Measurements from ENCODE around the gene PRSS53. TPM values are rescaled to one million over a fixed set of nuclear protein-coding genes. Genes with fewer than 3 reads are reported as not detected.

The PRSS53 gene
- polyA plus RNA-seq, 1 of the 3 experiments (the other 2 are of a cell fraction), result 3.1 TPM

- POLR2A ChIA-PET, result interaction anchor here (0.9 to 1.9 kb wide), 3 partner anchors 9 to 14 kb away, joined by 3 to 4 read pairs (median 4); partner anchors contain the start of gene KAT8
- Histone ChIP-seq H3K4me3 (ENCODE audit: low read depth in 2 of 2, low read length in 1 of 2) (no peak overlapping the region), H3K9me3 (no peaks in the 10 kb centered on the region), H3K4me1 (ENCODE audit: control insufficient read depth in 1 of 2, insufficient read depth in 2 of 2, low read depth in 1 of 2, low read length in 1 of 2) (peaks cover 0 to 20% of the 10 kb centered on the region in 2 experiments; a peak in 1 of 4 replicates), H3K27me3 (ENCODE audit: insufficient read depth) (no peaks in the 10 kb centered on the region), H3K79me2 (ENCODE audit: insufficient read depth) (no peaks in the 10 kb centered on the region), H3K9me2 (no peaks in the 10 kb centered on the region), H2AFZ (ENCODE audit: low read depth) (no peak overlapping the region), H3F3A (replicated peaks; ENCODE audit: insufficient read depth) (no peaks in the 10 kb centered on the region), H3K4me2 (no peak overlapping the region), H3K27ac (ENCODE audit: low read depth in 2 of 2, low read length in 1 of 2) (no peak overlapping the region), H3K9ac (no peak overlapping the region), H3K36me3 (replicated peaks in 1 of 2; ENCODE audit: control insufficient read depth in 1 of 2, insufficient read depth in 2 of 2, low read length in 1 of 2) (peaks cover 0 to 13% of the 10 kb centered on the region in 2 experiments), H4K20me1 (ENCODE audit: insufficient read depth) (no peaks in the 10 kb centered on the region)
- TF ChIP-seq MAX (IDR thresholded peaks at IDR 0.05; ENCODE audit: low read depth) (no peak), USF1 (IDR thresholded peaks at IDR 0.05; ENCODE audit: borderline replicate concordance, low read depth) (no peak), RFX5 (IDR thresholded peaks at IDR 0.05; ENCODE audit: low read length) (no peak), RAD21 (IDR thresholded peaks at IDR 0.05; ENCODE audit: low read length) (no peak), POLR2AphosphoS5 (IDR thresholded peaks at IDR 0.05; ENCODE audit: low read depth, low read length) (no peak), CTCF (IDR thresholded peaks at IDR 0.05) (no peak), JUND (IDR thresholded peaks at IDR 0.05) (no peak), TCF12 (IDR thresholded peaks at IDR 0.05) (no peak), GATA2 (CRISPR knock-in tag; IDR thresholded peaks at IDR 0.05) (no peak), EP300 (IDR thresholded peaks at IDR 0.05; ENCODE audit: borderline replicate concordance in 1 of 2, low read depth in 1 of 2, low read length in 1 of 2) (no peak), ZBTB33 (IDR thresholded peaks at IDR 0.05; ENCODE audit: borderline replicate concordance, low read depth) (no peak), NRF1 (IDR thresholded peaks at IDR 0.05; ENCODE audit: low read depth, low read length) (no peak), TEAD4 (IDR thresholded peaks at IDR 0.05; ENCODE audit: borderline replicate concordance, insufficient read depth) (no peak), REST (IDR thresholded peaks at IDR 0.05; ENCODE audit: low read depth, low read length) (no peak), PBX3 (IDR thresholded peaks at IDR 0.05) (no peak)
- no peak for DNase-seq
- CTCF ChIA-PET, result interaction anchor here (0.8 to 3.9 kb wide), 2 partner anchors 12 to 13 kb away, joined by 3 to 17 read pairs; partner anchors contain the start of gene KAT8
- 93% methylated on average over 2 of the region's 6 CpGs for WGBS (ENCODE audit: low lambda C conversion rate)
Observed at GRCh38 chr16:31130899-31131298, 42.2 kb upstream of the PRSS53 start.
